Measurements from ENCODE around the gene ITGA3. TPM values are rescaled to one million over a fixed set of nuclear protein-coding genes. Genes with fewer than 3 reads are reported as not detected.

The ITGA3 gene
- total RNA-seq, 1 donor from 2014 or later = 9.8 TPM

GRCh38 chr17:50044483-50044882 is 11.4 kb upstream of the ITGA3 start:
- intact Hi-C loops (cut with micrococcal nuclease) = no loop called here
- DNase-seq = no peak
- H3K4me1 Mint-ChIP-seq = no peaks in the 10 kb centered on the region
- H3K27me3 Mint-ChIP-seq = peaks cover 43% of the 10 kb centered on the region
- no peak for TF ChIP-seq CTCF (IDR thresholded peaks at IDR 0.05)
- H3K27ac Mint-ChIP-seq = no peak overlapping the region
- H3K36me3 Mint-ChIP-seq (ENCODE audit: low read depth) = no peaks in the 10 kb centered on the region
- H3K9me3 Mint-ChIP-seq = no peaks in the 10 kb centered on the region
- ATAC-seq (ENCODE audit: low read depth) = no peak
- no peak overlapping the region for H3K4me3 Mint-ChIP-seq
- POLR2A ChIA-PET = no interaction called here
- CTCF ChIA-PET = no interaction called here

- ChIA-PET CTCF (no interaction called here), POLR2A (no interaction called here)
- no peak for ATAC-seq (ENCODE audit: low read depth)
- Mint-ChIP-seq H3K9me3 (no peaks in the 10 kb centered on the region), H3K4me3 (no peak overlapping the region), H3K4me1 (no peaks in the 10 kb centered on the region), H3K27ac (no peak overlapping the region), H3K36me3 (ENCODE audit: low read depth) (no peaks in the 10 kb centered on the region), H3K27me3 (peaks cover 45% of the 10 kb centered on the region)
- TF ChIP-seq CTCF (IDR thresholded peaks at IDR 0.05) = no peak
- intact Hi-C loops (cut with micrococcal nuclease) = no loop called here
- DNase-seq = no peak
Measured at GRCh38 chr17:50045154-50045553, 10.8 kb upstream of the ITGA3 start.

GRCh38 chr17:50046179-50046578 is 9.7 kb upstream of the ITGA3 start:
- no peak overlapping the region for H3K27ac Mint-ChIP-seq
- intact Hi-C loops (cut with micrococcal nuclease) = no loop called here
- peaks cover 3% of the 10 kb centered on the region for H3K4me1 Mint-ChIP-seq
- no peak for TF ChIP-seq CTCF (IDR thresholded peaks at IDR 0.05)
- H3K27me3 Mint-ChIP-seq = peaks cover 45% of the 10 kb centered on the region
- H3K9me3 Mint-ChIP-seq = no peaks in the 10 kb centered on the region
- DNase-seq = no peak
- POLR2A ChIA-PET = no interaction called here
- no peak for ATAC-seq (ENCODE audit: low read depth)
- no peaks in the 10 kb centered on the region for H3K36me3 Mint-ChIP-seq (ENCODE audit: low read depth)
- CTCF ChIA-PET = no interaction called here
- H3K4me3 Mint-ChIP-seq = no peak overlapping the region

GRCh38 chr17:50046667-50047066 is 9.2 kb upstream of the ITGA3 start:
- CTCF ChIA-PET = no interaction called here
- Mint-ChIP-seq H3K9me3 (no peaks in the 10 kb centered on the region), H3K27ac (no peak overlapping the region), H3K36me3 (ENCODE audit: low read depth) (no peaks in the 10 kb centered on the region), H3K4me1 (peaks cover 7% of the 10 kb centered on the region), H3K27me3 (peaks cover 45% of the 10 kb centered on the region), H3K4me3 (no peak overlapping the region)
- POLR2A ChIA-PET = no interaction called here
- DNase-seq = no peak
- no peak for TF ChIP-seq CTCF (IDR thresholded peaks at IDR 0.05)
- ATAC-seq (ENCODE audit: low read depth) = no peak
- intact Hi-C loops (cut with micrococcal nuclease) = no loop called here

- CTCF ChIA-PET = no interaction called here
- Mint-ChIP-seq H3K36me3 (ENCODE audit: low read depth) (no peaks in the 10 kb centered on the region), H3K9me3 (no peaks in the 10 kb centered on the region), H3K4me3 (no peak overlapping the region), H3K27me3 (peaks cover 48% of the 10 kb centered on the region), H3K4me1 (peaks cover 7% of the 10 kb centered on the region), H3K27ac (no peak overlapping the region)
- no peak for DNase-seq
- no peak for TF ChIP-seq CTCF (IDR thresholded peaks at IDR 0.05)
- no peak for ATAC-seq (ENCODE audit: low read depth)
- intact Hi-C loops (cut with micrococcal nuclease) = no loop called here
- POLR2A ChIA-PET = no interaction called here
Measured at GRCh38 chr17:50047083-50047482, 8.8 kb upstream of the ITGA3 start.

Data from activated B cell treated with CpG ODN at 0.5 μM for 24 hours (primary cell).